NCI-H2107 (cell line): ENCODE measurements around the gene EIF1.

Source experiments
- DNase-seq: peaks from one replicate; lab custom pipeline; 2025; lab: John Stamatoyannopoulos, UW

EIF1 gene

GRCh38 chr17:41736983-41737679 lies 48.4 kb downstream of the EIF1 start:
- no peak for DNase-seq

GRCh38 chr17:41737680-41738023 lies 49.0 kb downstream of the EIF1 start:
- no peak for DNase-seq

- peak; percentile 57 for DNase-seq
Measured at GRCh38 chr17:41738077-41738800, 49.6 kb downstream of the EIF1 start.

- no peak for DNase-seq
Measured at GRCh38 chr17:41738801-41739112, 50.1 kb downstream of the EIF1 start.

DNA sequence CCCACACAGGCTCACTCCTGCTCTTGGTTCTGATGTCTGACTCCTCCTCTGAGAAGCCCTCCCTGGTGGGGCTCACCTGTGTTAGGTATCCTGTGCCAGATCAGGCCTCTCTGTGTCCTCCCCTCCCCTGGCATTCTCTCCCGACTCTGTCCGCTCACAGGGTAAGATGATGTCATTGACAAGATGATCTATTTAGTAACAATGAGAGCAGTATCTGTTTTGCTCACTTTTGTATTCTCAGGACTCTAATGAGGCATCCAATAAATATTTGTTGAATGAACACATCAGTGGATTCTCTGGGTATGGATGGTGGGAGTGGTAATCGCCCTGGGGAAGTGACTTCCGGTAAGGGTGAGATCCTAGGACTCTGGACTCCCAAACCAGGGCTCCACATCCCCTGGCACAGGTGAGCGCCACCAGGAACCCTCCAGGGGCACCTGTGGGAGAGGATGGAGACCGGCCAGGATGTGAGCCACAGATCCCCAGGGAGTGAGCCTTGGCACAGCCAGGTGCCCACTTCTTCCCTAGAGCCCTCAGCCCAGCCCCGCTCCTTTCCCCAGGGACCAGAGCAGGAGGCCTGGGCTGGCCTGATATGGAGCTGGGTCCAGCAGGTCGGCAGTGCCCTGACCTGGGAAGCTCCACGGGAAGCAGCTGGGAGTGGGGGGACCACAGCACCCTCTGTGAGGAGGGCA lies 51.1 kb downstream of the EIF1 start:
- DNase-seq = no peak

DNA sequence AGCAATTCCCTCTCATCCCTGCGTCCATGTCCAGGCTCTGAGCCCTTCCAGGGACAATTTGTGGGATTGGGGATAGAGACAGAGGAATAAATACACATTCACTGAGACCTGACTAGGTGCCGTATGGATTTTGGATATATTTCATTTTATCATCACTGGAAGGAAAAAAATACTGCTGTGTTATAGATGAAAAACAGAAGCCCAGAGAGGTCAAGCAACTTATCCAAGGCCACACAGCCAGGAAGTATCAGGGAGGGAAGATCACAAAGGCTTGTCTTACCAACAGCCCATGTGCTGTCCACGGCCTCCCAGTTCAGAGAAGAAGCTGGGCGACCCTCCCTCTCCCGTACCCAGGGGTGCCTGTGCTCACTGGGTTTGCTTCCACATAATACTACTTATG lies 51.8 kb downstream of the EIF1 start:
- DNase-seq = no peak

DNA sequence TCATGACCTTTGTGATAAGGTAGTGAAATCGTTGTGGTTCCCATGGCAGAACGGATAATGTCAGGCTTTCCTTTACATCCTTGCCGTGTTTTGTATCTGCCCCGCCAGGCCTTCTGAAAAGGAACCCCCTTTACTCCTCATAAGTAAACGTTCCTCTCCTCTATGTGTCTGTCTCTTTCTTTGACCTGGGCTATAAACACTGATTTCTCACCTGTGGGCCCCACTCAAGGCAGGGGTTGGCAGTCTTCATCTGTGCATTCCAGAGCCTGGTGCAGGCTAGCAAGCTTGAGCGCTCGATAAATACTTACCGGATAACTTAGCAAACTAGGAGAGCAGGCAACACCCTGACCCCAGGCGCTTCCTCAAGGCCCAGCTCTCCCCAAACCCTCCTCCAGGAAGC lies 53.0 kb downstream of the EIF1 start:
- no peak for DNase-seq
